DMS153 treated with DMSO at 0.1 percent for 48 hours (cell line): Measurements from ENCODE around the gene DHDH.
"Not testable (repeated sequence)": the region's sequence is repeated elsewhere in the genome, so short reads cannot be mapped to it uniquely, and the experiment has no call there.

Experiments
- DNase-seq: peaks from one replicate; lab custom pipeline; 2025; ENCODE audit not compliant: unreplicated experiment; lab: John Stamatoyannopoulos, UW

DHDH gene

GRCh38 chr19:48933382-48933932, at the start of gene DHDH:
TSS of gene DHDH (plus strand) at chr19:48933699. CDS start at chr19:48933722, 23 bp downstream.
- peak; percentile 85 for DNase-seq

GRCh38 chr19:48883726-48884125, 49.8 kb upstream of the DHDH start:
- no peak for DNase-seq

- no peak for DNase-seq
These were observed 45.5 kb upstream of the DHDH start for GRCh38 chr19:48887861-48888612.

- DNase-seq = not testable (repeated sequence)
These were observed 44.0 kb upstream of the DHDH start for GRCh38 chr19:48889496-48889895.

- no peak for DNase-seq
These were observed 42.9 kb upstream of the DHDH start for GRCh38 chr19:48890551-48890950.

GRCh38 chr19:48895226-48895625, 38.3 kb upstream of the DHDH start:
- no peak for DNase-seq

- DNase-seq = no peak
These were observed 37.2 kb upstream of the DHDH start for GRCh38 chr19:48896191-48896720.

- no peak for DNase-seq
These were observed 36.3 kb upstream of the DHDH start for GRCh38 chr19:48897181-48897580.

- not testable (repeated sequence) for DNase-seq
These were observed 34.1 kb upstream of the DHDH start for GRCh38 chr19:48899386-48899749.

- peak; percentile 99 for DNase-seq
These were observed 33.6 kb upstream of the DHDH start, which contains the start of gene NUCB1 for GRCh38 chr19:48899781-48900476. TSS of gene NUCB1 (plus strand) at chr19:48900312. CDS start at chr19:48900797, 485 bp downstream.

- no peak for DNase-seq
These were observed 32.8 kb upstream of the DHDH start for GRCh38 chr19:48900477-48901406.

- DNase-seq = not testable (repeated sequence)
These were observed 31.2 kb upstream of the DHDH start for GRCh38 chr19:48902291-48902690.

GRCh38 chr19:48903788-48904187, 29.7 kb upstream of the DHDH start:
- not testable (repeated sequence) for DNase-seq

GRCh38 chr19:48905664-48906063, 27.8 kb upstream of the DHDH start:
- DNase-seq = no peak

GRCh38 chr19:48906324-48906723, 27.2 kb upstream of the DHDH start:
- DNase-seq = no peak

GRCh38 chr19:48907671-48908070, 25.8 kb upstream of the DHDH start:
- no peak for DNase-seq

GRCh38 chr19:48909424-48910077, 23.9 kb upstream of the DHDH start:
- not testable (repeated sequence) for DNase-seq

GRCh38 chr19:48910803-48911202, 22.7 kb upstream of the DHDH start:
- no peak for DNase-seq

GRCh38 chr19:48913114-48913889, 20.2 kb upstream of the DHDH start:
- peak; percentile 7 for DNase-seq
